HuH-7.5 (cell line): ENCODE results near the gene PKMYT1.

Source experiments
- DNase-seq: peaks from one replicate; pipeline ENCODE4 v3.0.0; 2011; ENCODE audit warnings: low spot score

PKMYT1 gene

GRCh38 chr16:2996298-2996697 is 16.1 kb upstream of the PKMYT1 start:
- DNase-seq: no peak

- no peak for DNase-seq
These were observed 12.3 kb upstream of the PKMYT1 start for GRCh38 chr16:2992383-2993081.

GRCh38 chr16:2991566-2992261 is 11.5 kb upstream of the PKMYT1 start:
- no peak for DNase-seq

- no peak for DNase-seq
These were observed 10.6 kb upstream of the PKMYT1 start for GRCh38 chr16:2990891-2991290.

GRCh38 chr16:2988590-2989099 is 8.4 kb upstream of the PKMYT1 start:
- DNase-seq: no peak

GRCh38 chr16:2987833-2988232 is 7.6 kb upstream of the PKMYT1 start:
- no peak for DNase-seq

GRCh38 chr16:2987286-2987685 is 7.0 kb upstream of the PKMYT1 start:
- no peak for DNase-seq

GRCh38 chr16:2986623-2987188 is 6.5 kb upstream of the PKMYT1 start:
- DNase-seq: no peak

- DNase-seq: no peak
These were observed 5.7 kb upstream of the PKMYT1 start for GRCh38 chr16:2985893-2986355.

GRCh38 chr16:2985462-2985861 is 5.2 kb upstream of the PKMYT1 start:
- no peak for DNase-seq

GRCh38 chr16:2983706-2984136 is 3.5 kb upstream of the PKMYT1 start:
- DNase-seq: peak; percentile 94

GRCh38 chr16:2982402-2982801 is 2.2 kb upstream of the PKMYT1 start:
- DNase-seq: no peak

GRCh38 chr16:2981899-2982250 is 1.6 kb upstream of the PKMYT1 start:
- DNase-seq: no peak

- DNase-seq: no peak
These were observed 1.1 kb upstream of the PKMYT1 start for GRCh38 chr16:2981177-2981898.

- DNase-seq: peak; percentile 60
These were observed 498 bp downstream of the PKMYT1 start for GRCh38 chr16:2979669-2980226.

GRCh38 chr16:2977440-2977839 is 2.8 kb downstream of the PKMYT1 start:
- no peak for DNase-seq

- no peak for DNase-seq
These were observed 3.6 kb downstream of the PKMYT1 start for GRCh38 chr16:2976673-2977072.

GRCh38 chr16:2976201-2976600 is 4.0 kb downstream of the PKMYT1 start:
- DNase-seq: no peak

GRCh38 chr16:2975161-2975795 is 5.0 kb downstream of the PKMYT1 start:
- DNase-seq: no peak

GRCh38 chr16:2974319-2975056 is 5.8 kb downstream of the PKMYT1 start:
- DNase-seq: no peak
